KBM-7 (cell line): ENCODE data around the gene DCX.

ENCODE experiments used
- DNase-seq: peaks from one replicate; pipeline ENCODE4 v3.0.0-alpha.2; 2015
- in situ Hi-C: fragments of 300-500 bp; cut with MboI; formaldehyde crosslinking; loops from 2 replicates; pipeline ENCODE4 v1.14.3; 2020; ENCODE audit warnings: low sequenced_read_pairs, low pct_unique_long_range_greater_than_20kb, mixed read lengths

DCX gene

DNA sequence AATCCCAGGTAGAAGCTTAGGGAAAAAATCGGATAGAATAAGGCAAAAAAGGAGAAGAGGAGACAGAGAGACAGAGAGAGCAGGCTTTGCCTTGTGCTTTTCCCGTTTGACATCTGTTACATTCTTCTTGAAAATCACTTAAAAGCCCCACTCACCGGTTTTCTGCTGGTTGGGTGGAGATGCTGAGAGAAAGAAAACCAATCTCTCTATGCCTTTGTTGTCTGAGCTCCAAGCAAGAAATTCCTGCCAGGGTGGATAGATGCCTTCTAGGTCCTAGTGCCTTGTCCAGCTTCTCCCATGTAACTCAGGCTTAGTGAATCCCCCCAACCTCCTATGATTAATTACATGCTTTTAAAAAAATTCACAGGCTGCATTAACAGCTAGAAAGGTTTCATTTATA, at the start of gene DCX:
DCX (minus strand) TSS at position 210 of the 400 bp plus-strand sequence. CDS start 1,794 bp downstream, outside the sequence.
- in situ Hi-C loops = no loop called here
- no peak for DNase-seq

DNA sequence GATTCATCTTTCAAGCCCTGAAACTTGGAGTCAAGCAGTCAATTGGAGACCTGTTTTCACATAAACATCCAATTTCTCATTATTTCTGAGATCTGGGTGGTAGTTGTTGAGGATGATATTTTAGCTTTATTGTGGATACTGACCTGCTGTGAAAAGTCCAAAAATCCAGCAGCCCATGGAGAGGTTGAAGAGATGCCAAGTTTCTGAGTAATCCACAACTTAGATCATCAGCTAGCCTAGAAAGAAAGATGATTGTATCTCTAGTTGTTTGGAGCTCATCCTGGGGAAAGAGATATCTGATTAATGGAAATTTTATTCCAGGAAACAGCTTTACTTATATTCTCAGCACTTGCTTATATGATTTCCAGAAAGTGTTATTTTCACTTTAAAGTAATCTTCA, 48.6 kb upstream of the DCX start:
- DNase-seq = no peak
- in situ Hi-C loops = no loop called here

DNA sequence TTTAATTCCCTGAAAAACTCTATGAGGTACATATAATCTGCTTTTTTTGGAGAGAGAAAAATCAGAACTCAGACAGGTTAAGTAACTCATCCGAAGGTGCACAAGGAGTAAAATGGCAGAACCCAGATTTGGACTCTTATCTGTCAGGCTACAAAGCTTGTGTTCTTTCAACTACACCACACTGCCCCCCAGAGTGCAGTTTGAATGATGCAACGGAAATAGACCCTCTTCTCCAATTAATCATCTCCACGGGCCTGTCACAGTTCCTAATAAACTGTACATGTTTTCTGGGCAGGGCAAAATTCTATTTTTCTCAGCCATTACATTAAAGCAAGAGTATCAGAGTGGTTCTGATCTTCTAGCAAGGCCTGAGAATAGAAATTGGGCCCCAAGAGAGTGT, 35.3 kb upstream of the DCX start:
- in situ Hi-C loops = no loop called here
- peak; percentile 56 for DNase-seq

DNA sequence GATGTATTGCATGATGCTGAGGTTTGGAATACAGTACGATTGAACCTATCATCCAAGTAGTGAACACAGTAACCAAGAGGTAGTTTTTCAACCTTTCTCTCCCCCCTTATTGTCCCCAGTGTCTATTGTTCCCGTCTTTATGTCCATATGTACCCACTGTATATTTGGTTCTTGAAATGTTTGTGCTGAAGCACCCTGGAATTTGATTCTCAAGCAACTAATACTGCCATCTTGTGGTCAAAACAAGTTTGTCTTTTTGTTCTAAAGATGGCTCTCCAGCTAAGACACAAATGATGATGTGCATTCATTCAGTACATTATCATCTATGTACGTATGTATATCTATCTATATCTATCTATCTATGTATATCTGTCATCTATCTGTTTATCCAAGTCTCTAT, 33.5 kb upstream of the DCX start:
- peak; percentile 62 for DNase-seq
- in situ Hi-C loops = no loop called here

DNA sequence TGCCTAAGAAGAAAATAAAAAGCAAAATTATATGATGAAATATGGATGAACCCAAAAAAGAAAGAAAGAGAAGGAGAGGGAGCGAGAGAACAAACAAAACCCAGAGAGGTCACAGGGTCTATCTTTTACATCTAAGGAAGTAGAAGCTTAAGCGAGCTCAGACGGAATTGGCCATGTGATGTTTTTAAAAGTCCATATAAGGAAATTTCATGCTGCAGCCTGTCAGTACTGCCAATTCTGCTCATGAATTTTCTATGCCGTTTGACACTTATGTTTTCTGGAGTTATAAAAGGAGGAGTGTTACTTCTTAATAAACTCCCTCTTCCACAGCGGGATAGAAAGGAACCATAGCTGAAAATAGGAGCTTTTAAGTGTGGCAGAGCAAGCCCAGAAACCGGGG, 32.9 kb upstream of the DCX start:
- DNase-seq = no peak
- in situ Hi-C loops = no loop called here

DNA sequence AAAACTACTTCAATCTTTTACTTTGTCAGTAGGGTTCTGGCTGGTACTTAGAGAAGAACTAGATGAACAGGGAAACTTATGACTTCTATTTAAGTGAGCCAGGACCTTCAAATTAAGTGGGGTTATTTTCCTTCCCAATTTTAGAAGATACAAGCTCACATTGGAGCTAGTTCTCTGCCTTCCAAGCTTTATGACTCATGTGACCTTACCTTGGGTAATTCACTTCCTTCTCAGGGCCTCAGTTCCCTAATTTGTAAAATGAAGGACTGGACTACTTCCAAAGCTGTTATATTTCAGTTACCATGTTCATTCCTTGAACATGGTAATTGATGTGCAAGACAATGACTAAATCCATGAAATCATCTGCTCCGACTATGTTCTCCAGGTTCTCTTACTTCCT, 32.0 kb upstream of the DCX start:
- DNase-seq = no peak
- in situ Hi-C loops = no loop called here

DNA sequence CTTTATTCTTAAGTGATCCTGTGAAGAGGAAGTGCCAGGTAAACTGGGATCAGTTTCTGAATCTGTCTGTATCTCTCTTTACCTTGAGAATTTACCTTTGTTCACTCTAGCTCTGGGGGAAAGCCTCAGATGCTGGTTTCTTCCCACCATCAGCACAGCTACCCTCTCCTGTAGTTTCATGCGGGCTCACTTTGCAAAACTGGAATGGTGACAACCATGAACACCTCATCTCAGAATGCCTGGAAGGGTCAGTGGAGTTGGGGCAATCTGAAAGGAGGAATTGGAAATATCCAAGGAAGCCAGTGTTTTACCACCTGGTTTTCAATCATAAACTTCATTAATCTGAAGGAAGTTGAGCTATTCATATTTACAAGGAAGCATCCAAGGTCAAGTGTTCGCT, 30.8 kb upstream of the DCX start:
- DNase-seq = no peak
- in situ Hi-C loops = no loop called here

DNA sequence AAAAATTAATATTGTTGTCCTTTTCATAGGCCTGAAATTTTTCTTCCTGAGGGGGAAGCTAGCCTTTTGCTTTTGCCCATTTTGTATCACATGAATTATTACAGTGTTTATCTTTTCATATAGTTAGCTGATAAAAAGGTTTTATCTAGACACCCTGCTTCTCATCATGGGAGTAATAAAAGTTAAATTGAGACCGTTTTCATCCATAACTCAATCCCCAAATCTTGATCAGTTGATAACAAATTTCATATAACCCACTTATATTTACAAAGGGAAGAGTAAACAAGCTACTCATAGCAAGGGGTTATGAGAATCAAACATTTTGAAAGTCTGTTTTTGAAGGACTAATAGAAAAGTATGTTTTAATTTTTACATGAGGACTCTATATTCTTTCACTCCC, 23.5 kb upstream of the DCX start:
- in situ Hi-C loops = no loop called here
- DNase-seq = no peak

DNA sequence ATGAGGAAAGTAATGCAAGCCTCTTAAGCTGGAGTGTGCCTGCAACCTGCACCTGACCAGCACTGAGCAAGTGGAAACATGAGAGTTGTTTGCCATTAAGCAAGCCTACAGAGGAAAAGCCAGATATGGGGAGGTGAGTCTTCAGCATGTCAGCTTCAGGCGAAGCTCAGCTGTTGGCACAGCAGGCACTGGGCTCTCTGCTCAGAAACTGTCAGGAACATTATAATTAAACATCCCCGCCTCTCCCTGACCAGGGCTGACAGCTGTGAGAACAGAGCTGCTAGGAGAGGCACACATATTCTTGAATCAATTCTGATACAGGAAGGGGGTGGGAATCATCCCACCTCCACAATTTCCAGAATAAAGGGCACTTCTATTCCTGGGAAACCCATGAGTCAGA, 19.0 kb upstream of the DCX start:
- no peak for DNase-seq

DNA sequence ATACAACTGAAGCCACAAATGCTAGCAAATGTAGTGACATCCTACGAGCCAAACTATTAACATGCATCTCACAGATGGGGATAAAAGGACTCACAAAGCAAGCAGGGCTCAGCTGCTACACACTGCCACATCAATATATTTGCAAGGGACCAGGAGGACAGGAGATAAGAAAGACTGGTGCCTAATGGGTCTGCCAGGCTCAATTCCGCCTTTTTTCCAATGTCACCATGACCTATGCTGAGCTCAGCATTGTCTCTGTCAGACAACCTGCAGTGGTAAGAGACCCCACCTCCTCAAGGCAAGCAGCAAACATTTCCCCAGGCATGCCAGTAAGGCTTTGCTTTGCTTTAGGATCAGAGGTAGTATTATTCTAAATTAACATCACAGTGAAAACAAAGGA, 435 bp downstream of the DCX start:
- DNase-seq = no peak
- in situ Hi-C loops = no loop called here

More for the DNA sequence above, 19.0 kb upstream of the DCX start:
- in situ Hi-C loops = no loop called here

DNA sequence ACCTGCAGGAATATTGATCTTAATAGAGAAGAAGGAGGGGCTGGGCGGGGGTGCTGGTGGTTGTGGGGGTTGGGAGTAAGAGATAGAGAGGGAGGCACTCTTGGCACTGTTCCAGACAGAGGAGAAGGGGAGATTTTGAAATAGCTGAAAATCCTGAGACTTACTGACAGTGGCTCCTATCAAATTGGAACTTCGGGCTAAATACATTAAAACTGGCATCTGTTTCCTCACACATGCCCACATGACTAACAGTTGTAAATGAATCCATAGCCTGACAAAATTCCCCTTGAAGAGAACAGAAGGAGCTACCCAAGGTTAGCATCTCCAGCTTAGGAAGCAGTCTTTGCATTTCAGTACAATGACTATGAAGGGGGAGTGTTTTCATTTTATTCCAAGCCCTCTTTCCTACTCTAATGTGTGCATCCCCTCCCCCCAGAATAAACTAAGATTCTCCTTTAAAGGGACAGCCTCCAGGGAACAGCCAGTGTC, 1.4 kb downstream of the DCX start:
- no peak for DNase-seq
- in situ Hi-C loops = no loop called here

DNA sequence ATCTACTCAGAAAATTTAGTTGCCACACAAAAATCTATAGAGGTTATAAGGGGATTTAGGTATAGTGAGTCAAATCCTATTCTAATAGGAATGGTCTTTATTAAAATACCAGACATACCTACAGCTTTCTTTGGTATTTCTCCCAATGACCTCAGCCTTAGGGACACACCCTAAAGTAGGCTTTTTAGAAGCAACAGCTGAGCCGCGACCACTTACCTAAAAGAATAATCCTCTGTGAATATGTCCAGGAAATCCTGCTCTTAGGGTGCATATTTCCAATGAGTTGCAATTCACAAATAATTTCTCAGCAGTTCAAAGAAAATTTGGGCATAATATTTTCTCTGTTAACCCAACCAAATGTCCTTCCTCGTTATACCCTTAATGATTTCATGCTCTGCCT, 2.7 kb downstream of the DCX start:
- in situ Hi-C loops = no loop called here

DNA sequence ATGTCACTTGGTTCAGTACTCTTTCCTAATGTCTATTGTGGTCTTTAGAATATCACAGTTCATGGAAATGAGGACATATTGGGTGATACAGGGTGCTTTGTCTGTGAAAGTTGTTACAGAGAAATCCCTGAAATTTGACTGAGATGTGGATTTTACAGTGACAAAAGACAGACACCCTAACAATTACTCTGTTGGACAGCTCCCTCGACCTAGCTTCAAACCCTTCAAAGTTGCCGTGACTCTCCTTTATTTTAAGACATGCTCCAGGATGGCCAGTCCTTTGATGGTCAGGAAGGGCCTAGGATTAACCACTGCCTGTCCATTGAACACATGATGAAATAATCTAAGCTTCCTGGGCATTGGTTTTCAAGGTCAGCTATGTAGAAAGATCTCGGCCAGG, 4.0 kb downstream of the DCX start:
- in situ Hi-C loops = no loop called here
- DNase-seq = no peak

More for the DNA sequence above, 2.7 kb downstream of the DCX start:
- no peak for DNase-seq

DNA sequence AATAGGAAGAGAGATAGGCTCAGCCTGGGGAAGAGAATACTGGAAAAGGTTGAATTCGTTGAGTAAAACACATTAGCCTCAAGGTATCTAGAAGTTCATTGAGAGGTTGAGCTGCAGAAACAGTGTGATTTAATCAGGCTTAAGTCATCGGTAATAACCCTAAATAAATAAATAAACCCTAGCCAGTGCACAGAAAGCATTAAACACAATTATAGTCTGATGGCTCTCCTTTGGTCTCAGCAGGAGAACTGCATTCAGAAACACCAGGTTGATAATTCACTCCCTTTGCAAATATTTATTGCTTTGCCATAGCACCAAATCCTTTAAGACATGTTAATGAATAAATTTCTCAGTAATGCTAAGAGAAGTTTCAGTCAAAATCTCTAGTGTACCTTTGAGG, 9.6 kb downstream of the DCX start:
- in situ Hi-C loops = no loop called here
- DNase-seq = no peak

DNA sequence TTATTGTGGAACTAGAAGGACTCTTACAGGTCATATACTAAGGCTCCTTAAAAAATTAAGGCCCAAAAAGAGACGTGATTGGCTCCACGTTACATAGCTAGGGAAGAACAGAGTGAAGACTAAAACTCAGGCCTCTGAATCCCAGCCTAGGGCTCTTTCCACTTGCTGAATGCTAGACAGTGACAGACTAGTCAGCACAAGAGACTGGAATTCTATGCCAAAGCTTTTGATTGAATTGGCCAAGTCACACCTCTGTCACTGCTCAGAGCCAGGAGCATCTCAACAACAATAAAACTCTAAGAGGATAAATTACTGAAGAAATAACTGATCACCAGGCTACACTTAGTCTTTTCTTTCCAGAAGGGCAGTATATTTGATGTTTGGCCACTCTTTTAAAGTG, 16.8 kb downstream of the DCX start:
- in situ Hi-C loops = no loop called here
- no peak for DNase-seq

DNA sequence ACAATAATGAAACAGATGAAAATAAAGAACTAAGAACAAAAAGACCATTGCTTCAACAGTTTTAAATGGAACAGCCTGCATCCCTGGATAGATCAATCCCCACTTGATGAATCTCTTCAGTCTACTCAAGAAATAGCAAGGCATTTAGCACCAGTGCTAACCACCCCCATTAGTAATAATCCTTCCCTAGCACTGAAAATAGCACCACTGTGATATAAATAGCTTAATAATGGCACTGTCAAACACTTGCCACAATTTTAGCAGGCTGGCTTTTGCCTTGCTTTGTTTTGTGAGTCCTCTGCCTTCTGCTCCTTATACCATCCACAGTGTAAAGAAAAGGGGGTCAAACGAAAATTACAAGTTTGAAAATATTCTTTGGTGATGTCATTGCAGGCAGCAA, 17.4 kb downstream of the DCX start:
- no peak for DNase-seq
- in situ Hi-C loops = no loop called here

DNA sequence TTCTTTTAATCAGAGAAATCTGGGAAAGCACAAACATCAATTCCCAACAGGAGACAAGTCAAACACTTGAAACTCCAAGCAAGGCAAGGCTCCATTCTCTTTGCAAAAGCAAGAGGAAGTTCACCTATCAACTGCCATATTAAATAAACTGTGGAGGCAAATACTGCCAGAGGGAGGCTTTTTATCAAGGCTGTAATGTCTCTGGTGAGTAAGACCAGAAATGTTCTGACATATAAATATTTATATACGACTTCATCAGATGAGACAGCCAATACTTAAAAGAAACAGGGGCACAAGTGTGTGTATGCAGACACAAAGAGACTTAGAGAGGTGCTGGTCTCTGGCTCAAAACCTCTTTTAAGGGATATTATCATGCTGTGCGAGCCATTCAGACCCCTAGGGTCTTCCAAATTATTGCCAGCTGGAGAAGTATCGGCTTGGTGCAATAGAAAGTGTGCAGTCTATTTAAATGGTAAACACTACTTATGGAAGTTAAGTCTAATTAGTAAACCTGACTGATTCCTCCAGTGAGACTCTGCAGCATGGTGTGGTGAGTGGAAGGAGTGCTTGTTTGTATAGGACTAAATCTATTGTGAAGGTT, 24.4 kb downstream of the DCX start:
- in situ Hi-C loops = no loop called here
- no peak for DNase-seq

DNA sequence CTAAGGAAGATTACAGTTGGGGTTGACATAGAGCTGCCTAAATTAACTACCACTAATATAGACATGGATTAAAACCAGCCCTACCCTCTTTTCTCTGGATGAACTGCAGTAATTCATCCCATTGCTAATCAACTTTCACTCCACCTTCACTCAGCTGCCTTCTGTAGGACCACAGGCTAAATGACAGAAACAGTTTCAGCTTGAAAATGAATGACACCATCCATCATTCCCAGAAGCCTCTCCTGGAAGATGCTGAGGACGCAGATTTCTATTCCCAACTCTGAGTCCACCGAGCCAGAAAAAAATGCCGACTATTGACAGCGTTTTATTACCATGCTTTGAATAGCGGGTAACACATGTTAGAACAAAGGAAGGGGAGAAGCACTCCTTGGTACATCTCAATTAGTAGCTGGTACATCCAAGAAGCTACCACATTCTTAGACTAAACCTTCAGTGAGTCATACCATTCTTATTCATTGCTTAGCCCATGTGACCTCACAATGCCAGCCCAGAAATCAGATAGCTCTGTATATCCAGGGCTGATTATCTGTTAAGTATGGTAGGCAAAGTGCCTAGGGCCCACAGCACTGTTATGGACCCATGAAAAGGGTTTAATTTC, 25.3 kb downstream of the DCX start:
- in situ Hi-C loops = no loop called here
- no peak for DNase-seq

DNA sequence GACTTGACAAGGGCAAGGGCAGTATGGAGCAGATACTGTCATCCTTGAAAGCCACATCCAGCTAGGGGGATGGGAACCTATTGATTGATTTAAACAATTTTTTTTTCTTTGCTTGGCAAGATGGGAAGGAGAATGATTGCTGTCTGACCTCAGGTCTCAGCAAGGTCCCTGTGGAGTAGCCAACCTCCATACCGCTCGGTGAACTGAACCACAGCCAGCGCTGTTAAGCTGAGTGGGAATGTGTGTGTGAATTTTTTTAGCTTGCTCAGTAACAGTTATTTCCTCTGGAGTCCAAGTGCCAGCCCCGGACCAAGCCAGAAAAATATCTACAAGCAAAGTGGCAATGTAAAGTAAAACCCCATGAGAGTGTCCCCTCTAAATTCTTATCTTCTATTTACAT, 25.9 kb downstream of the DCX start:
- in situ Hi-C loops = no loop called here
- no peak for DNase-seq

DNA sequence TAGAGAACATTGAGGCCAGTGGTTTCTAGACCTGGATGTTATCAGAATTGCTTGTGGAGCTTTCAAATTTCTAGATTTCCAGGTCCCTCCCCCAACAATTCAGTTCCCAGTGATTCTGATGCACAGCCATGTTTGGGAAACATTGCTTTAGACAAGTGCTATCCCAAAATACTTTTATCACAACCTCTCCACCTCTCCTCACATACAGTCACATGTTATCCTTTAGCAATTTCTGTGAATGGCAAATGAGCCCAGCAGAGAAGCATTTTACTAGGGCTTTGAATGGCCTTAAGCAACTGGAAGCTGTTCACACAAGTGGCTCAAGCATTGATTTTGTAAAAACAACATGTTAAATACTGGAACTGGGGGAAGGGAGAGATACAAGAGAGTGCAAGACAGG, 29.7 kb downstream of the DCX start:
- no peak for DNase-seq
- in situ Hi-C loops = no loop called here

DNA sequence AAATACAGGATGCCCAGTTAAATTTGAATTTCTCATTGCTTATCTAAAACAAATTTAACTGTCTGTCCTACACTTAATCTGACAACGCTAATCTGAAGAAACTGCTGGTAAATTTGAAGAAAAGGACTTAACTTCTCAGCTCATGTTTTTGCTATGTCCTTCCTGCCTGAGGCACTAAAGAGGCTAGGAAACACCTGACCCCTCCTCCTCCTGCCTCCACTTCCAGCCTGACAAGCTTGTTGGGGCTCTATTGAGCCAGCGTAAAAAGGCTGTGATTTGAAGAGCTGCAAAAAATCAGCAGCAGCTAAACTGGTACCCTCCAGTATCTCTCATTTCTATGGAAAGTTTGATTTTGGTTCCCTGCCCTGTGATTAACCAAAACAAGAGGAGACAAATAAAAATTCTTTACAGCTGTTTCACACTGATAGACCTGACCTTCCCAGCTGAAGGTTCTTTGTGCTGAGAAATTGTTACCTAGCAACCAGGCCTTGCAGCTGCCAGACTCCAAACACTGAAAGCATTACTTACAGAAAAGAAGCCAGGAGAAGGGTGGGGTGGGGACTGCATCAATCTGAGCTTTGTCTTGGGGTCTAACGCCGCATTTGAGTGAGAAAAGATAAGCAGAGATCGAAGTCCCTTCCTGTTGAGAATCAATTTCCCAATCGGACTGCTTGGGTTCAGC, 35.0 kb downstream of the DCX start:
- in situ Hi-C loops = no loop called here
- no peak for DNase-seq
